Calu3 (cell line): ENCODE measurements around the gene QSOX1. TPM values are rescaled to one million over a fixed set of nuclear protein-coding genes. Genes with fewer than 3 reads are reported as not detected.

Experiments used
- BruUV-seq: library from RNA; stranded (reverse); fragments of 400-500 nt; replicated peaks from 2 replicates; lab custom pipeline; 2021; lab: Mats Ljungman, UMichigan
- CTCF ChIA-PET: fragments of 300-600 bp; sonication (Branson Sonifier 250); formaldehyde crosslinking; loops from one replicate; lab custom pipeline; 2022; ENCODE audit warnings: antibody characterized with exemption; lab: Charles Lee
- DNase-seq: peaks from one replicate; pipeline ENCODE4 v3.0.0; 2022
- H3K27ac Mint-ChIP-seq: one replicate; pipeline ENCODE4 v1.8.0; 2022; ENCODE audit warnings: mixed read lengths; ENCODE audit not compliant: unreplicated experiment
- H3K27me3 Mint-ChIP-seq: one replicate; pipeline ENCODE4 v1.8.0; 2022; ENCODE audit warnings: mixed read lengths; ENCODE audit not compliant: unreplicated experiment
- H3K36me3 Mint-ChIP-seq: one replicate; pipeline ENCODE4 v1.8.0; 2022; ENCODE audit warnings: mild to moderate bottlenecking, moderate library complexity, mixed read lengths; ENCODE audit not compliant: insufficient read depth, unreplicated experiment
- H3K4me1 Mint-ChIP-seq: one replicate; pipeline ENCODE4 v1.8.0; 2022; ENCODE audit warnings: mild to moderate bottlenecking, low read depth, mixed read lengths; ENCODE audit not compliant: unreplicated experiment
- H3K4me3 Mint-ChIP-seq: one replicate; pipeline ENCODE4 v1.8.0; 2022; ENCODE audit warnings: mild to moderate bottlenecking, low read depth, moderate library complexity, mixed read lengths; ENCODE audit not compliant: unreplicated experiment
- H3K9me3 Mint-ChIP-seq: one replicate; pipeline ENCODE4 v1.8.0; 2022; ENCODE audit warnings: low read depth, mixed read lengths; ENCODE audit not compliant: unreplicated experiment
- intact Hi-C: fragments of 100-400 bp; cut with micrococcal nuclease; formaldehyde crosslinking; loops from one replicate; pipeline ENCODE4 v1.10.0; 2022; ENCODE audit not compliant: unreplicated experiment
- total RNA-seq: library from RNA; stranded (reverse); gene quantifications from 2 replicates; pipeline ENCODE4 v1.2.3, GENCODE V29; 2022
- TF ChIP-seq, protein P1 (sequence below): fragments of 200-600 bp; IDR thresholded peaks from one replicate; pipeline ENCODE4 v1.8.0; 2022; ENCODE audit warnings: antibody characterized with exemption; ENCODE audit not compliant: unreplicated experiment

QSOX1 gene
- total RNA-seq, 1 experiment from 2014 or later = 462 TPM

DNA sequence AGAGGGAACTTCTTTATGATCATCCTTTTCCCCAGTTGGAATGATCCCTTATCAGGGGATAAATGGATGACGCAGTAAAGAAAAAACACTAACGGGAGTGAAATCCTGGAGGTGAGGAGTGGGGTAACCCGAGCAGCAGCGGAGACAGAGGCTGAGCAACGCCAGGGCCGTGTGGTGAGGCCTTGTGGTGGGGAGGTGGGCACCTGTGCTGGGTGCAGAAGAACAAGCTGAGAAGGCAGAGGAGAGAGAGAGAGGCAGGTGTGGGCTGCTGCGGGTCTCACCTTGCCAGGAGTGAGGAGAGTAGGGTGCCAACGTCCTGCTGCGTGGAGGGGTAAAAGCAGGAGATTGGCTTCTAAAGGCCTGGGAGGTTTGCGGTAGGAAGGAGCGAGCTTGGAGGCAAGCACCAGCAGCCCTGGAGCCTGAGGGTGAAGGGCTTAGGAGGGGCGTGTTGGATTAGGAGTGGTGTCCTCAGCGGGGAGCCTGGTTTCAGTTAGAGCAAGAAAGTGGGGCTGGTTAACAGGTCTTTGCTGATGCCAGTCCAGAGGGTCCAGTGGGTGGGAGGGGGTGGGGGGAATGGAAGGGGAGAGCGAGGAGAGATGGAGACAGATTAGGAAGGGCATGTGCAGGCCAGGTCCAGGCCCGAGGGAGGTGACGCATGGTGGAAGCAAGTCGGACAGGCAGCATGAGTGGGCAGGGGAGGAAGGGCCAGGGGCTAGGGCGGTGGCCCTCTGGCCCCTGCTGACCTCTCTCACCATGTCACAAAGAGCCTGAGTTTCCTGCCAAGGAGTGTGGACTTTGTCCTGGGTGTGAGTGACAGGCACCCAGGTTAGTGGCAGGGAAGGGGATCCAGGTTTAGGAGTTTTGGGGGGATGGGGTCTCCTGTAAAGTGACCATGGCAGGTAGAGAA, 38.7 kb downstream of the QSOX1 start:
- intact Hi-C loops = no loop called here
- no peak for DNase-seq
- no TSS peak for BruUV-seq
- H3K27ac Mint-ChIP-seq = no peak overlapping the region
- CTCF ChIA-PET = no interaction called here
- H3K36me3 Mint-ChIP-seq = peaks cover 33% of the 10 kb centered on the region
- H3K4me3 Mint-ChIP-seq = no peak overlapping the region
- H3K9me3 Mint-ChIP-seq = no peaks in the 10 kb centered on the region
- no peaks in the 10 kb centered on the region for H3K27me3 Mint-ChIP-seq
- peaks cover 20% of the 10 kb centered on the region for H3K4me1 Mint-ChIP-seq
- TF ChIP-seq, protein P1, sequence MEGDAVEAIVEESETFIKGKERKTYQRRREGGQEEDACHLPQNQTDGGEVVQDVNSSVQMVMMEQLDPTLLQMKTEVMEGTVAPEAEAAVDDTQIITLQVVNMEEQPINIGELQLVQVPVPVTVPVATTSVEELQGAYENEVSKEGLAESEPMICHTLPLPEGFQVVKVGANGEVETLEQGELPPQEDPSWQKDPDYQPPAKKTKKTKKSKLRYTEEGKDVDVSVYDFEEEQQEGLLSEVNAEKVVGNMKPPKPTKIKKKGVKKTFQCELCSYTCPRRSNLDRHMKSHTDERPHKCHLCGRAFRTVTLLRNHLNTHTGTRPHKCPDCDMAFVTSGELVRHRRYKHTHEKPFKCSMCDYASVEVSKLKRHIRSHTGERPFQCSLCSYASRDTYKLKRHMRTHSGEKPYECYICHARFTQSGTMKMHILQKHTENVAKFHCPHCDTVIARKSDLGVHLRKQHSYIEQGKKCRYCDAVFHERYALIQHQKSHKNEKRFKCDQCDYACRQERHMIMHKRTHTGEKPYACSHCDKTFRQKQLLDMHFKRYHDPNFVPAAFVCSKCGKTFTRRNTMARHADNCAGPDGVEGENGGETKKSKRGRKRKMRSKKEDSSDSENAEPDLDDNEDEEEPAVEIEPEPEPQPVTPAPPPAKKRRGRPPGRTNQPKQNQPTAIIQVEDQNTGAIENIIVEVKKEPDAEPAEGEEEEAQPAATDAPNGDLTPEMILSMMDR = no peak

DNA sequence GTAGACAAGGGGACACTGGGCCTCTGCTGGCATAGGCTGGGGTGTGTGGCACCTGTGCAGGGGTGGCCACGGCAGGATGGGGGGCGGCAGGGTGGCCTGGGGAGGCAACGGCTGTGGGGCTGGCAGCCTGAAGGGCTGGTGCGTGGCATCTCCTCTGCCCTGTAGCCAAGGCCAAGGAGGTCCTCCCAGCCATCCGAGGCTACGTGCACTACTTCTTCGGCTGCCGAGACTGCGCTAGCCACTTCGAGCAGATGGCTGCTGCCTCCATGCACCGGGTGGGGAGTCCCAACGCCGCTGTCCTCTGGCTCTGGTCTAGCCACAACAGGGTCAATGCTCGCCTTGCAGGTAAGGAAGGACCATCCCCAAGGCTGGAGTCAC, 39.4 kb downstream of the QSOX1 start:
- DNase-seq = no peak
- H3K4me3 Mint-ChIP-seq = no peak overlapping the region
- no peaks in the 10 kb centered on the region for H3K27me3 Mint-ChIP-seq
- peaks cover 20% of the 10 kb centered on the region for H3K4me1 Mint-ChIP-seq
- no TSS peak for BruUV-seq
- H3K9me3 Mint-ChIP-seq = no peaks in the 10 kb centered on the region
- CTCF ChIA-PET = no interaction called here
- TF ChIP-seq, protein P1 = no peak
- H3K27ac Mint-ChIP-seq = no peak overlapping the region
- intact Hi-C loops = no loop called here
- H3K36me3 Mint-ChIP-seq = peaks cover 36% of the 10 kb centered on the region

DNA sequence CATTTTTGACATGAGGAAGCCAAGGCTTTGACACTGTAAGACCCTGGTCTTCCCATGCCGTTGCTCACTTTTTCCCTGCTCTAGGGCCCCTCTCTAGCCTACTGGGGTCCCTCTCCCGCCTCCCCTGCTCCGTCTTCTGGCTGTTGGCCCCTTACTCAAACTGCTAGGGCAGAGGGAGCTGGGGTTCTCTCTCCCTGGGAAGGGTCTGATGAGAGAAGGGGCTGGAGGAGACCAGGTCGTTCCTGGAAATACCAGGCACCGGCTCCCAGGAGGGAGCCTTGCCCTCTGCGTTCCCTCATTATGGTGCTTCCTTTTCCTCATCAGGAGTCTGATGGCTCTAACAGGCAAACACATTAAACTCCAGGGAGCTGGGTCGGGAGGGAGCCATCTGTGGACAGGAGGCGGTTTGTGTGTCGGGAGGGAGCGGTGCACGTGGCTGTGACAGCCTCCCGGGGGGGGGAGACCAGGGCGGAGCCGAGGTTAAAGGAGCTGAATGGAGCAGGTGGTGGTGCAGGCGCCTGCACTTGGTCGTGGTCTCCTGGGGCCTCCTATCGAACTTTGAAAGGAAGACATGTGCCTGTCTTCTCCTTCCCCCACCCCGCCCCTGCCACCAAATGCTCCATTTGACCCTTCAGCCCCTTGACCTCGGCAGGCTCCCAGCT, 40.0 kb downstream of the QSOX1 start:
- no peak for DNase-seq
- Mint-ChIP-seq H3K9me3 (no peaks in the 10 kb centered on the region), H3K27me3 (no peaks in the 10 kb centered on the region), H3K27ac (no peak overlapping the region), H3K4me3 (no peak overlapping the region), H3K4me1 (peaks cover 20% of the 10 kb centered on the region), H3K36me3 (peaks cover 36% of the 10 kb centered on the region)
- CTCF ChIA-PET = interaction anchor here (0.7 kb wide), 1 partner anchor 736 kb away, joined by 4 read pairs; no protein-coding TSS in a partner anchor
- BruUV-seq = no TSS peak
- TF ChIP-seq, protein P1 = no peak
- intact Hi-C loops = no loop called here

DNA sequence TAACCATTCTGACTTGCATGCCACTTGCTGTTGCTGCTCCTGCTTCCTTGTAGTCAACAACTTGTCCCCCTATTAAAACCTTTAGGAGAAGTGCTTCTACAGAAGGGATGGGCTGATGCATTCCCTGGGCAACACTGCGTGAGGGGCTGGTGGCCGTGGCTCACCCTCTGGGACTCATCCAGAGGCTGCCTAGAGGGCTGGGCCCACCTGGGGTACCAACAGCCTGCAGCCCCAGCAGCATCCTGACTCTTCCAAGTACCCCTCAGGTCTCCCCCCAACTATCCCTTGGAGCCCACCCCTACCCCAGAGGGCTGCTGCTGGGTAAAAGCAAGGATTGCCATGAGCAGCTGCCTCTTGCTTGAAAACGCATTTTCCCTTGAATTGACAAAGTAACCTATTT, 40.7 kb downstream of the QSOX1 start:
- TF ChIP-seq, protein P1 = no peak

More for the DNA sequence above, 40.7 kb downstream of the QSOX1 start:
- no TSS peak for BruUV-seq
- no peak overlapping the region for H3K27ac Mint-ChIP-seq
- no peak for DNase-seq
- no peak overlapping the region for H3K4me3 Mint-ChIP-seq
- CTCF ChIA-PET = interaction anchor here (0.7 kb wide), 1 partner anchor 735 kb away, joined by 4 read pairs; no protein-coding TSS in a partner anchor
- intact Hi-C loops = no loop called here
- H3K9me3 Mint-ChIP-seq = no peaks in the 10 kb centered on the region
- H3K27me3 Mint-ChIP-seq = no peaks in the 10 kb centered on the region
- peaks cover 20% of the 10 kb centered on the region for H3K4me1 Mint-ChIP-seq
- H3K36me3 Mint-ChIP-seq = peaks cover 39% of the 10 kb centered on the region
